ENCODE measurements around the gene RHBDD2.

DNA sequence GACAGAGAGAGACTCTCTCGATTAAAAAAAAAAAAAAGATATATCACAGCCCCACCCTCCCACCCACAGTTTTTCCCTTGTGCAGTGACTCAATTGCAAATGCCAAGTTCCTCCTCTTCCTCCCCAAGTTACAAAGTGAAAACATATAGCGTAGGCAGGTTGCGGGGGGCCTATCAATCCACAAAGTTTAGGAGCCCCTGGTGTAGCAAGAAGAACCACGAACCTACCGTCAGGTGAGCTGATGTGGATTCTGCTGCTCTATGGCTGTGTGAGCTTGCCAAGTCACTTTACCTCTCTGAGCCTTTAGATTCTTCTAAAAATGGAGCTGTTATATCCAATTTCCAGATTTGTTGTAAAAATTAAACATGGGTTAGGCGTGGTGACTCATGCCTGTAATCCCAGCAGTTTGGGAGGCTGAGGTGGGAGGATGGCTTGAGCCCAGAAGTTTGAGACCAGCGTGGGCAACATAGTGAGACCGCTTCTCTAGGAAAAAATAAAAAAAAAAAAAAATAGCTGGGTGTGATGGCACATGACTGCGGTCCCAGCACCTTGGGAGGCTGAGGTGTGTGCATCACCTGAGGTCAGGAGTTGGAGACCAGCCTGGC is 8.2 kb upstream of the RHBDD2 start:
- TF ChIP-seq RFX5 (IDR thresholded peaks at IDR 0.05; ENCODE audit: low read length): no peak
- TF ChIP-seq CTCF (IDR thresholded peaks at IDR 0.05): no peak
- no peak for TF ChIP-seq POLR2AphosphoS5 (IDR thresholded peaks at IDR 0.05; ENCODE audit: low read depth, low read length)
- TF ChIP-seq MXI1 (IDR thresholded peaks at IDR 0.05; ENCODE audit: low read depth, low read length): no peak
- TF ChIP-seq RXRA (IDR thresholded peaks at IDR 0.05; ENCODE audit: borderline replicate concordance, low read depth): no peak
- TF ChIP-seq TCF12 (IDR thresholded peaks at IDR 0.05): no peak
- TF ChIP-seq EP300 (IDR thresholded peaks at IDR 0.05; ENCODE audit: borderline replicate concordance in 1 of 2, low read depth in 1 of 2, low read length in 1 of 2): no peak
- no peak for TF ChIP-seq EZH2phosphoT487 (IDR thresholded peaks at IDR 0.05; ENCODE audit: borderline replicate concordance, low read depth)
- TF ChIP-seq JUND (IDR thresholded peaks at IDR 0.05): no peak
- TF ChIP-seq, protein P1, sequence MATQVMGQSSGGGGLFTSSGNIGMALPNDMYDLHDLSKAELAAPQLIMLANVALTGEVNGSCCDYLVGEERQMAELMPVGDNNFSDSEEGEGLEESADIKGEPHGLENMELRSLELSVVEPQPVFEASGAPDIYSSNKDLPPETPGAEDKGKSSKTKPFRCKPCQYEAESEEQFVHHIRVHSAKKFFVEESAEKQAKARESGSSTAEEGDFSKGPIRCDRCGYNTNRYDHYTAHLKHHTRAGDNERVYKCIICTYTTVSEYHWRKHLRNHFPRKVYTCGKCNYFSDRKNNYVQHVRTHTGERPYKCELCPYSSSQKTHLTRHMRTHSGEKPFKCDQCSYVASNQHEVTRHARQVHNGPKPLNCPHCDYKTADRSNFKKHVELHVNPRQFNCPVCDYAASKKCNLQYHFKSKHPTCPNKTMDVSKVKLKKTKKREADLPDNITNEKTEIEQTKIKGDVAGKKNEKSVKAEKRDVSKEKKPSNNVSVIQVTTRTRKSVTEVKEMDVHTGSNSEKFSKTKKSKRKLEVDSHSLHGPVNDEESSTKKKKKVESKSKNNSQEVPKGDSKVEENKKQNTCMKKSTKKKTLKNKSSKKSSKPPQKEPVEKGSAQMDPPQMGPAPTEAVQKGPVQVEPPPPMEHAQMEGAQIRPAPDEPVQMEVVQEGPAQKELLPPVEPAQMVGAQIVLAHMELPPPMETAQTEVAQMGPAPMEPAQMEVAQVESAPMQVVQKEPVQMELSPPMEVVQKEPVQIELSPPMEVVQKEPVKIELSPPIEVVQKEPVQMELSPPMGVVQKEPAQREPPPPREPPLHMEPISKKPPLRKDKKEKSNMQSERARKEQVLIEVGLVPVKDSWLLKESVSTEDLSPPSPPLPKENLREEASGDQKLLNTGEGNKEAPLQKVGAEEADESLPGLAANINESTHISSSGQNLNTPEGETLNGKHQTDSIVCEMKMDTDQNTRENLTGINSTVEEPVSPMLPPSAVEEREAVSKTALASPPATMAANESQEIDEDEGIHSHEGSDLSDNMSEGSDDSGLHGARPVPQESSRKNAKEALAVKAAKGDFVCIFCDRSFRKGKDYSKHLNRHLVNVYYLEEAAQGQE (IDR thresholded peaks at IDR 0.05; ENCODE audit: low read depth, low read length): no peak
- TF ChIP-seq YY1 (IDR thresholded peaks at IDR 0.05; ENCODE audit: low read depth): no peak
